ENCODE results near the gene PCP4.

PCP4 gene

DNA sequence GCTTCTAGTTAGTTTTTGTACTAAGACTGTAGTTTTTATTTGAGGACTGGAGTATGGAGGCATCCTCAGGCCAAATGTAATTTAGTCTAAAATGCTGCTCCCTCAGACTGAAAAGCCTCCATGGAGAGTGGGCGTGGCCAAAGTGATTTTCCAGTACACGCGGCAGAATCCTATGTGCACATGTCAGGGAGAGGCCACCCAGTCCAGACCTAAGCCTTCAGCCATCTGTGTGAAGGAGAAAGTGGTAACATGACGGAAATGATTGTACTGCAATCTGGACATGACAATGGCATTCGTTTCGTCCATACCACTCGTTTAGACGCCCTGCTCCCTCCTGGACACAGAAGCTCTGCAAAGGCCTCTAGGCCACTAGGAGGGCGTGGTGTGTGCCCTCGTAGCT is 56.2 kb downstream of the PCP4 start:
- no peak for DNase-seq (ENCODE audit: low read depth)

- no peak for DNase-seq (ENCODE audit: low read depth)
These were observed 57.5 kb downstream of the PCP4 start for GRCh38 chr21:39924577-39925308.

DNA sequence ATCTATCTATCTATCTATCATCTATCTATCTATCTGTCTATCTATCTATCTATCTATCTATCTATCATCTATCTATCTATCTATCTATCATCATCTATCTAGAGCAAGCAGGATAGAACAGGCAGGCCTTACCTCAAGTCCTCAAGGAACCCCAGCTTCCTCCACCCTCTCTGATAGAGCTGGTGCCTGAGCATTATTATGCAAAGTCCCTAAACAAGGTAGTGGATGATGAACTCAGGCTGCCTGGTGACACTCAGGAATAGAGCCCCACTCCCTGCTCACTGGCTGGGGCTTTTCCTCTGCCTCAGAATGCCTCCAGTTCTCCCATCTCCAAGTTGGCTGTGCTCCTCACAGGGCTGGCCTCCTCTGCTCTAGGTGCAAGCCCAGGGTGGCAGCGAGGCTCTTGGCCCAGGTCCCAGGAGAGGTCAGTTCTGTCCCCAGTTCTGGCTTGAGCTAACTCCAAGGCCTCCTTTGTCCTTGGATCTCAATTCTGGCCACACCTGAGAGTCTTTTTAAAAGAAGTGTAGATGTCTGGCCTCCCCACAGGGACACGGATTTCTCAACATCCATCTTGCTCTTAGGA is 60.2 kb downstream of the PCP4 start:
- DNase-seq (ENCODE audit: low read depth): no peak

GRCh38 chr21:39932335-39932734 is 65.1 kb downstream of the PCP4 start:
- no peak for DNase-seq (ENCODE audit: low read depth)

DNA sequence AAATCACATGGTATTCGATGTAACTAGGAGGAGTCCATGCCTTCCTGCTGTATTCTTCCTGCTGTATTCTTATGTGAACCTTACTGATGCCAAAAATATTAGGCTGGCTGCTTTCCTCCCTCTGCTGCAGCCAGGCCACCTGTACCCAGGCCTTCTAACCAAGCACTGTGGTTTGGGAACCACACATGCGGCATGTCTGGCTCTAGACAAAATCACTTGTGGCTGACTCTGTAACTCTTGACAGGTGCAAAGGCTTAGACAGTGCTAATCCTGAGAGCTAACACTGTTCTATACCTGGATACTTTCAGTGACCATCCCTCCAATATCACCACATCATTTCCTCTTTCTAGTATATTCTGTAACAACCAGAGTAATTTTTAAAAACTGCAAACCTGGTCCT is 67.7 kb downstream of the PCP4 start:
- DNase-seq (ENCODE audit: low read depth): no peak

DNA sequence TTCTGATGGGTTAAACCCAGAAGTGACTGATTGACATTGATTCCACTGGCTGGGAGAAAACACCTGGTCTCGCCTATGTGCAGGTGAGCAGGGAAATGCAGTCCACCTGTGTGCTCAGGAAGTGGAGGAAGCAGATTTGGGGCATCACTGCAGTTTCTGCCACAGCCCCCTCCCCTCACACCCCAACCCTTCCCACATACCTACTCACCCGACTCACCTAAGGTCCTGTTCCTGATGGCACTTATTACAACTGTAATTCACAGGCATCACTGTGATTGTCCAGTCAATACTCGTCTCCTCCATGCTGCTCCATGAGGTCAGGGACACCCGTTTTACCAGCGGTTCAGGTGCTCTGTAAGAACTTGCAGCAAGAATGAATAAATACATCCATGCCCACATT is 68.5 kb downstream of the PCP4 start:
- no peak for DNase-seq (ENCODE audit: low read depth)

DNA sequence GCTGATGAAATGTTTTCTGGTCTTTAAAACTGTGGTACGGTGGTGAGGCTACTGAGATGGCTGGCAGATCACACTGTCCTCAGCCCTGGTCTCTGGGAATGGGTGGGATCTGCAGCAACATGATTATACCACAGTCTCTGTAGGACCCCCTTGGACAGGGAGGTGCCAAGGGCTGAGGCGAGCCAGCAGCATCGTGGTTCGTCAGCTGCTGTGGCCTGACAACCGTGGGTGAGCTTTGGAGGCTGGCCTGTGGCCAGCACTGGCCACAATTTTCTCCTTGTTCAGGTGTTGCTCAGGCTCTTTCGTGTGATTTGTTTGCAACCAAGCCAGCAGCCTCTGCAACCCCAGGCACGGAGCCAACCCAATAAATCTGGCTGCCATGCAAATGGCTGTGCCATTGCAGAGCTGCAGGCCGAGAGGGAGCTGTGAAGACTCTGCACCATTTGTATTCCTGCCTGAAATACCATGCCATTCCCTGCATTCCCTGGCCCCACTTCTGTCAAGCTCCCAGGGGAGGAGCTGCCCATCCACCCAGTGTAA is 70.9 kb downstream of the PCP4 start:
- no peak for DNase-seq (ENCODE audit: low read depth)

GRCh38 chr21:39946199-39946598 is 79.0 kb downstream of the PCP4 start:
- no peak for DNase-seq (ENCODE audit: low read depth)

- DNase-seq (ENCODE audit: low read depth): no peak
These were observed 79.8 kb downstream of the PCP4 start for GRCh38 chr21:39947031-39947430.

GRCh38 chr21:39951183-39952101 is 84.2 kb downstream of the PCP4 start:
- no peak for DNase-seq (ENCODE audit: low read depth)

DNA sequence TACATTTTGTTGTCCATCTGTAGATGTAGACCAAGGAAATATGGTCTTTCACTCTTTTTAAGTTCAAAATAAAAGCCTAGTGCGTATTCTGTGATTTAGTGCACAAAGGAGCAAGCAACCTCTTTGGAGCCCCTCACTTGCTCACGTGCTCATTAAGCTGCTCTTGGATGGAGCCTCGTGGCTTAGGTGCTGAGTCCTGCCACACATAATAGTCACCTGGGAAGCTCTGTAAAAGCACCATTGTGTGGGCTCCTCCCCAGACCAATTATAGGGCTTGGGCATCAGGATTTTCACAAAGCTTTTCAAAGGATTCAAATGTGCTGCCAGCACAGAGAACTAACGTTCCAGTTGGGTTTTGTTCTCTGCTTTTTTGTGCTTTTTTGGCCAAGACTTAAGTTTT is 85.0 kb downstream of the PCP4 start:
- DNase-seq (ENCODE audit: low read depth): no peak

GRCh38 chr21:39954570-39954969 is 87.3 kb downstream of the PCP4 start:
- no peak for DNase-seq (ENCODE audit: low read depth)

DNA sequence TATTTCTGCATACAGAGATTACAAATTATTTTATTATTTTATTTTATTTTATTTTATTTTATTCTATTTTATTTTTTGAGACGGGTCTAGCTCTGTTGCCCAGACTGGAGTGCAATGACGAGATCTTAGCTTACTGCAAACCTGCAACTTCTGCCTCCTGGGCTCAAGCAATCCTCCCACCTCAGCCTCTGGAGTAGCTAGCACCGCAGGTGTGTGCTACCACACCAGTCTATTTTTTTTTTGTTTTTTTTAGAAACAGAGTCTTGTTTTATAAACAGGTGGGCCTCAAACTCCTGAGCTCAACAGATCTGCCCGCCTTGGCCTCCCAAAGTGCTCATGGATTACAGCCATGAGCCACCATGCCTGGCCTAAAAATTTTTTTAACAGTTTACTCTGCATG is 88.1 kb downstream of the PCP4 start:
- DNase-seq (ENCODE audit: low read depth): no peak

DNA sequence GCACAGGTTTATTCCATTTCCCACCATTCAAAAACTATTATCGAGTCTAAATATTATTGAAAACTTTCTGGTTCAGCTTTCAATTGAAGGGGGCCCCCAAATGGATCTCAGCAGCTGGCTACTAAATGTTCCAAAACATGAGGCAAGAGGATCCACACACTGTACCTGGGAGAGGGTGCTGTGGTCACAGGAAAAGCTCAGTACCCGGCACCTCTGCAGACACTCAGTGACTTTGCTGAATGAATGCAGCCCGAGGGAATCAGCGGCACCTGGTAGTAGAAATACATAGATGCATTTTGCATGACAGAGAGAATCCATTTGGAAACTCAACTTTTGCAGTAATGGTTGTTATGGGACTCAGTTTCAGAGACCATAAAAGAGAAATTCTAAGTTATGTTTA is 89.3 kb downstream of the PCP4 start:
- no peak for DNase-seq (ENCODE audit: low read depth)

GRCh38 chr21:39958731-39959130 is 91.5 kb downstream of the PCP4 start:
- no peak for DNase-seq (ENCODE audit: low read depth)

GRCh38 chr21:39961251-39961650 is 94.0 kb downstream of the PCP4 start:
- DNase-seq (ENCODE audit: low read depth): no peak

DNA sequence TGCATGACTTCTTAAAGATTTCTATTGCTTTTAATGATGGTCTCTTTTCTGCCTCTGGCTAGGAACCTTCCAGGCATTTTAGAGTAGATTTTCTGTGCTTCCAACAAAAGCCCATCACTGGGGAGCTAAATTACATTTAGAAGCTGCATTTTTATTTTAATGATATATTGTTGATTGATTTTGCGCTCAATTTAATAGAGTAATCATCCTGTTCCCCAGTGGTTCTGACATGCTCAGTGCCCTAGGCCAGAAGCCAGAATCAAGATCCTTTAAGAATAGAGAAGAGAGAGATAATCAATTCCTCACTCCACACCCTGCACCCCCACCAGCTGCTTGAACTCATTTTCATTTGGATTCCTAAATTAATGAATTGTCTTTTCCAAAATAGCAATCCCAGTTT is 97.8 kb downstream of the PCP4 start:
- DNase-seq (ENCODE audit: low read depth): no peak

GRCh38 chr21:39966786-39967185 is 99.5 kb downstream of the PCP4 start:
- no peak for DNase-seq (ENCODE audit: low read depth)

- no peak for DNase-seq (ENCODE audit: low read depth)
These were observed 100.8 kb downstream of the PCP4 start for GRCh38 chr21:39968010-39968409.

- DNase-seq (ENCODE audit: low read depth): no peak
These were observed 102.6 kb downstream of the PCP4 start for GRCh38 chr21:39969691-39970364.

DNA sequence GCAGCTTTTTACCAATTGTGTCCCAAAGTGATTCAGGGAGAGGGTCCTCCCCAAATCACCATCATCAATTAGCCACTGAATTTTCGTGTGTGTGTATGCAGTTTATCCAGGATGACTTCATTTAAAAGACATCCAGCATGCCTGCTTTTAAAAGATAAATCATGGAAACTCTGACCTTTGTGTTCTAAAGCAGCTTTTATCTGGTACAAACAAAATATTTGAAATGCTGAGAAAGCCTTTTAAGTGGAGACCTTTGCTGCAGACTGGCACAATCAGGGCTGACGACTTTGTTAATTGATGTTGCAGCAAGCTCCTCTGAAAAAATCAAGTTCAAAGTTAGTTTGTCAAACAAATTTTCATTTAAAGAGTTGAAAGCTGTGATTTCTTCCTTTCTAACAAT is 104.7 kb downstream of the PCP4 start:
- DNase-seq (ENCODE audit: low read depth): no peak

GRCh38 chr21:39972471-39972870 is 105.2 kb downstream of the PCP4 start:
- DNase-seq (ENCODE audit: low read depth): no peak

Measured in GM04503 (cell line).